ENCODE results near the gene PSME3IP1.

DNA sequence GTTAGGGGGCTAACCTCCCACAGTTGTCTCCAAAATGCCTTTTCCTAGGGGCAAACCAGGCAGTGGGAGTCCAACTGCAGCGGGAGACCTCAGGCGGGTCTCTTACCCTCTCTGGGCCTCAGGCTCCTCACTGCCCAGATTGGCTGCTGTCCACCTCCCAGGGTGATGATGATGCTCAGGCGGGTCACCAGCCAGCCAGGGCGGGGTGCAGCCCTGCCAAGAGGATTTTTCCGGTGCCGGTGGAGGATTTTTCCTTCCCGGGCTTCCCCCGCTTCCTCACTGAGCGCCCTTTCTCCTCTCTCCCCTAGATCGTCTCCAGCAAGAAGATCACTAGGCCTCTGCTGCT, 70.7 kb downstream of the PSME3IP1 start:
- TF ChIP-seq, protein P1, sequence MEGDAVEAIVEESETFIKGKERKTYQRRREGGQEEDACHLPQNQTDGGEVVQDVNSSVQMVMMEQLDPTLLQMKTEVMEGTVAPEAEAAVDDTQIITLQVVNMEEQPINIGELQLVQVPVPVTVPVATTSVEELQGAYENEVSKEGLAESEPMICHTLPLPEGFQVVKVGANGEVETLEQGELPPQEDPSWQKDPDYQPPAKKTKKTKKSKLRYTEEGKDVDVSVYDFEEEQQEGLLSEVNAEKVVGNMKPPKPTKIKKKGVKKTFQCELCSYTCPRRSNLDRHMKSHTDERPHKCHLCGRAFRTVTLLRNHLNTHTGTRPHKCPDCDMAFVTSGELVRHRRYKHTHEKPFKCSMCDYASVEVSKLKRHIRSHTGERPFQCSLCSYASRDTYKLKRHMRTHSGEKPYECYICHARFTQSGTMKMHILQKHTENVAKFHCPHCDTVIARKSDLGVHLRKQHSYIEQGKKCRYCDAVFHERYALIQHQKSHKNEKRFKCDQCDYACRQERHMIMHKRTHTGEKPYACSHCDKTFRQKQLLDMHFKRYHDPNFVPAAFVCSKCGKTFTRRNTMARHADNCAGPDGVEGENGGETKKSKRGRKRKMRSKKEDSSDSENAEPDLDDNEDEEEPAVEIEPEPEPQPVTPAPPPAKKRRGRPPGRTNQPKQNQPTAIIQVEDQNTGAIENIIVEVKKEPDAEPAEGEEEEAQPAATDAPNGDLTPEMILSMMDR (IDR thresholded peaks at IDR 0.05; ENCODE audit: low read depth, low read length, poor library complexity, severe bottlenecking), result no peak
- TF ChIP-seq EZH2phosphoT487 (IDR thresholded peaks at IDR 0.05; ENCODE audit: borderline replicate concordance, low read length), result no peak

Data from DOHH2 (cell line).